HEK293T (cell line): ENCODE measurements around the gene CUL7.

Experiments used
- CTCF ChIA-PET: fragments of 350-600 bp; formaldehyde crosslinking; extraction: SDS; loops from one replicate; lab custom pipeline; 2021; ENCODE audit warnings: antibody characterized with exemption, inconsistent platforms; lab: Yijun Ruan, JAX
- POLR2A ChIA-PET: fragments of 350-600 bp; formaldehyde crosslinking; extraction: SDS; loops from one replicate; lab custom pipeline; 2020; ENCODE audit warnings: antibody characterized with exemption, inconsistent platforms; lab: Yijun Ruan, JAX
- DNase-seq: peaks from one replicate; pipeline ENCODE4 v3.0.0; 2012; ENCODE audit warnings: mixed read lengths; ENCODE audit errors: extremely low spot score
- ARNT ChIP-seq: fragments of 450-650 bp; IDR thresholded peaks from 2 replicates; pipeline ENCODE4 v1.6.1; 2017; ENCODE audit warnings: mild to moderate bottlenecking
- BHLHE40 ChIP-seq: fragments of 450-650 bp; IDR thresholded peaks from 2 replicates; pipeline ENCODE4 v1.6.1; 2016; ENCODE audit warnings: mild to moderate bottlenecking, moderate library complexity, borderline replicate concordance
- CTBP1 ChIP-seq: fragments of 450-650 bp; IDR thresholded peaks from 2 replicates; pipeline ENCODE4 v1.6.1; 2016; ENCODE audit warnings: borderline replicate concordance
- ELF4 ChIP-seq: fragments of 450-650 bp; IDR thresholded peaks from 2 replicates; pipeline ENCODE4 v1.6.1; 2017; ENCODE audit warnings: antibody characterized with exemption
- FOXA1 ChIP-seq: fragments of 450-650 bp; IDR thresholded peaks from 2 replicates; pipeline ENCODE4 v1.6.1; 2016; ENCODE audit warnings: mild to moderate bottlenecking
- FOXK2 ChIP-seq: fragments of 450-650 bp; IDR thresholded peaks from 2 replicates; pipeline ENCODE4 v1.6.1; 2016; ENCODE audit warnings: mild to moderate bottlenecking
- FOXM1 ChIP-seq: fragments of 450-650 bp; IDR thresholded peaks from 2 replicates; pipeline ENCODE4 v1.6.1; 2017; ENCODE audit warnings: mild to moderate bottlenecking, borderline replicate concordance
- HDGF ChIP-seq: fragments of 450-650 bp; IDR thresholded peaks from 2 replicates; pipeline ENCODE4 v1.6.1; 2017; ENCODE audit warnings: antibody characterized with exemption, borderline replicate concordance
- L3MBTL2 ChIP-seq: fragments of 450-650 bp; conservative IDR thresholded peaks from 2 replicates; pipeline ENCODE4 v1.6.1; 2016; ENCODE audit warnings: mild to moderate bottlenecking
- LEF1 ChIP-seq: fragments of 450-650 bp; IDR thresholded peaks from 2 replicates; pipeline ENCODE4 v1.6.1; 2017; ENCODE audit warnings: mild to moderate bottlenecking, borderline replicate concordance
- NFRKB ChIP-seq: fragments of 450-650 bp; IDR thresholded peaks from 2 replicates; pipeline ENCODE4 v1.6.1; 2016; ENCODE audit warnings: mild to moderate bottlenecking, moderate library complexity
- SP1 ChIP-seq: fragments of 450-650 bp; IDR thresholded peaks from 2 replicates; pipeline ENCODE4 v1.6.1; 2017
- SUZ12 ChIP-seq: fragments of 450-650 bp; IDR thresholded peaks from 2 replicates; pipeline ENCODE4 v1.6.1; 2016; ENCODE audit warnings: mild to moderate bottlenecking
- TARDBP ChIP-seq: fragments of 450-650 bp; IDR thresholded peaks from 2 replicates; pipeline ENCODE4 v1.6.1; 2016
- ZNF384 ChIP-seq: fragments of 450-650 bp; IDR thresholded peaks from 2 replicates; pipeline ENCODE4 v1.6.1; 2016
- TF ChIP-seq, protein P1 (sequence below): fragments of 450-650 bp; IDR thresholded peaks from 2 replicates; pipeline ENCODE4 v1.6.1; 2016

CUL7 gene

DNA sequence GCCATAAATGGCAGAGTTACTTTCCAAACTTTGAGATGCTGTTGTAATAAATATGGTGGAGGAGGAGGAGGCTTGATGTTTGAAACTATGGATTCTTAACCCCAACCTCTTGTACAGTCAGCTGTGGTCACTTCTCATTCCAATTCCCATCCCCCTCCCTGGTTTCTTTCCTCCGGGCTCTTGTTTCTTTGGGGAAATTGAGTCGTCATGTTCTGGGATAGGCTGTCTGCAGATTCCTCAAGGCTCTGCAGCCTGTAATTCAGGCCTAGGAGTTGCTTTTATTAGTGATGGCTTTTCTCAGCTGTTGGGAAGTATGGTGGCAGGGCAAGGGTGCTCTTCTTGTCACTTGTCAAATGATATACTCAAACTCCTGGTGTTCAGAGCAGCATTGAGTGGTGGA lies 25.0 kb upstream of the CUL7 start:
- DNase-seq = no peak
- POLR2A ChIA-PET = interaction anchor here (1.3 kb wide), 1 partner anchor 19 kb away, joined by 5 read pairs; the partner anchor contains the start of genes KLC4 and MRPL2
- TF ChIP-seq ELF4 = no peak
- no peak for TF ChIP-seq FOXM1
- TF ChIP-seq SP1 = no peak
- no peak for TF ChIP-seq CTBP1
- TF ChIP-seq ZNF384 = no peak
- no peak for TF ChIP-seq BHLHE40
- no peak for TF ChIP-seq L3MBTL2
- TF ChIP-seq HDGF = no peak
- no peak for TF ChIP-seq NFRKB
- TF ChIP-seq FOXA1 = no peak
- no peak for TF ChIP-seq FOXK2
- TF ChIP-seq, protein P1, sequence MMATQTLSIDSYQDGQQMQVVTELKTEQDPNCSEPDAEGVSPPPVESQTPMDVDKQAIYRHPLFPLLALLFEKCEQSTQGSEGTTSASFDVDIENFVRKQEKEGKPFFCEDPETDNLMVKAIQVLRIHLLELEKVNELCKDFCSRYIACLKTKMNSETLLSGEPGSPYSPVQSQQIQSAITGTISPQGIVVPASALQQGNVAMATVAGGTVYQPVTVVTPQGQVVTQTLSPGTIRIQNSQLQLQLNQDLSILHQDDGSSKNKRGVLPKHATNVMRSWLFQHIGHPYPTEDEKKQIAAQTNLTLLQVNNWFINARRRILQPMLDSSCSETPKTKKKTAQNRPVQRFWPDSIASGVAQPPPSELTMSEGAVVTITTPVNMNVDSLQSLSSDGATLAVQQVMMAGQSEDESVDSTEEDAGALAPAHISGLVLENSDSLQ = no peak
- TF ChIP-seq ARNT = no peak
- TF ChIP-seq LEF1 = no peak
- no peak for TF ChIP-seq SUZ12
- no peak for TF ChIP-seq TARDBP
- CTCF ChIA-PET = interaction anchor here (1.2 kb wide), 1 partner anchor 64 kb away, joined by 3 read pairs; no protein-coding TSS in a partner anchor

DNA sequence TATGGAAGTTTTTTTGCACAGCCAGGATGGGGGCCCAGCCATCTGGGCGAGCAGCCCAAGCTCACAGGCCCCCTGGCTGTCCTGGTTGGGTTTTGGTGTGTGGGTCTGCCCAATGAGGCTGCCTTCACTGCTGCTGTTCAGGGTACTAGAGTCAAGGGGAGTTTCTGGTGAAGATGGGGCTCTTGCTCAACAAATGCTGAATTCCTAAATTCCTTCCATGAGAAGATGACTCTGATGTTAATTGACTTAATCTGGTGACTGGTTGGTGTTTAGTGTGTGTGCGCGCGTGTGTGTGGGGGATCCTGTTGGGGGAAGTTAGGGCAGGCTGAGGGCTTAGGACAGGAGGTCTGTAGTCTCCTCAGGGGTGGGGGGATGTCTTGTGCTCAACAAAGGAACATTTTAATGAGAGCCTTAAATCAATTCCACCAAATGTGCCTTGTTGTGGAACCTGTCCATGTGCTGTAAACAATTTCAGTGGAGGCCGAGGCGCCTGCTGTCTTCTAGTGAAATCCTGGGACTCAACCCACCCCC lies 24.4 kb upstream of the CUL7 start:
- no peak for DNase-seq
- ChIA-PET POLR2A (interaction anchor here (1.1 to 2.5 kb wide), 5 partner anchors 18 to 99 kb away, joined by 3 to 17 read pairs (median 5); partner anchors contain the start of genes KLC4, MRPL2 and PEX6), CTCF (interaction anchor here (1.1 kb wide), 1 partner anchor 69 kb away, joined by 3 read pairs; no protein-coding TSS in a partner anchor)
- no peak for TF ChIP-seq HDGF
- TF ChIP-seq L3MBTL2 = no peak
- no peak for TF ChIP-seq LEF1
- TF ChIP-seq FOXM1 = no peak
- TF ChIP-seq SP1 = no peak
- no peak for TF ChIP-seq ARNT
- no peak for TF ChIP-seq ZNF384
- TF ChIP-seq NFRKB = no peak
- no peak for TF ChIP-seq SUZ12
- TF ChIP-seq FOXA1 = no peak
- no peak for TF ChIP-seq BHLHE40
- TF ChIP-seq CTBP1 = no peak
- TF ChIP-seq, protein P1 = no peak
- no peak for TF ChIP-seq TARDBP
- no peak for TF ChIP-seq ELF4
- no peak for TF ChIP-seq FOXK2

DNA sequence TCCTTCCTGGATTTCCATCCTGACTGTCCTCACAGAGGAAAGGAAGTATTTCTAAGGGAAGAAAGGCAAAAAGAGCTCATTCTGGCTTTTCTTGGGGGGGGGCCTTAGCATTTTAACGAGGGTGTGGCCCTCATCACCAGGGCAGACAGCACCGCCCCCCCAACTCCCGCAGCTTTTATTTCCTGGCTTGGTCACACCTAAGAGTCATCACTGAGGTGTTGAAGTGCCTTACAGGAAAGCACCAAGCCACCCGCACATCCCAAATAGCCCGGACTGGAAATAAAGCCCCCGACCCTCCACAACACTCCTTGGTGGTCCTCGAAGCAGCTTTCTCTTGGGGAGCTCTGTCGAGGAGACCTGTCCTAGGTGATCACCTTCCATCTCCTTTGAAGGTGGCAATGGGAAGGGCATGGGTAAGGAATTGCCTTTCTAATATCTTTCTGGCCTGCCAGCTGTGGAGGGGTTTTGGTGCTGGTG lies 23.7 kb upstream of the CUL7 start:
- no peak for DNase-seq
- CTCF ChIA-PET = interaction anchor here (0.7 to 1.4 kb wide), 3 partner anchors 66 to 70 kb away, joined by 3 to 6 read pairs (median 3); no protein-coding TSS in a partner anchor

DNA sequence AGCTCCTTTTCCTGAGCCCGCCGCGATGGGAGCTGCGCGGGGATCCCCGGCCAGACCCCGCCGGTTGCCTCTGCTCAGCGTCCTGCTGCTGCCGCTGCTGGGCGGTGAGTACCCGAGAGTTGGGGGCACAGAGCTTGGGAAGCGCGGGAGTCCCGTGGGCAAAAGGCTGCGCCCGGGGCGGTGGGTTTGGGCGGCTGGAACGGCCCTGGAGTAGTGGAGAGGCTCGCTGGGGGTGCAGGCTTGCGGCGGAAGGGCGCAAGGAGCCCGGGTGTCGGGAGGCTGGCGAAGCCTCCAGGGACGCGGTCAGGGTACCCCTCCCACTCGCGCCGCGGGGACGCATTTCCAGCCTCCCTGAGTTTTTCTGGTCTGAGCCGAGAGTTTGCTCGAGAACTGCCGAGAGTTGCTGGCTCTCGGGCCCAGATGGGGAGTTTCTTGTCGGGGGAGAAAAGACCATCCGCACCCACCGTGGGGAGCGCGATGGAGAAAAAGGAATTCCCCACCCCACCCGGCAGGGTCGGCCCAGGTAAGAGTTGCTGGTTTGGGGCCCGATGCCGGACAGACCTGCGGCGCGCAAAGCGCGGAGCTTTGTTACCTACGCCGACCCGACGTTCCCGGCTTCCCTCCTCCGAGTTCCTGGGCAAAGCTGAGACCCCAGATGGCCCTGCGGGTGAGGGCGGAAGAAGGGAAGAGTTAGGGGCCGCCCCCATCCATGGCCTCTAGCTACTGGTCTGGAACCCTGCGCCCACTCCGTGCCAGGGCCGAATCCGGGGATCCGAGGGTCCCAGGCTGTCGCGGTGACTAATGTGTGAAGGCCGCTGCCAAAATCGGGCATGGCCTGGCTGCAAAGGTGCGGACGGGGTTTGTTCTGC lies 23.0 kb upstream of the CUL7 start:
- POLR2A ChIA-PET = interaction anchor here (0.6 to 2.7 kb wide), 15 partner anchors 10 to 293 kb away, joined by 3 to 17 read pairs (median 4); partner anchors contain the start of genes CNPY3, CUL7, KLC4 and MRPL2
- CTCF ChIA-PET = interaction anchor here (0.7 to 1.4 kb wide), 3 partner anchors 67 to 71 kb away, joined by 3 to 6 read pairs (median 3); no protein-coding TSS in a partner anchor
- peak; percentile 45 for DNase-seq
- TF ChIP-seq FOXM1 (no peak), FOXA1 (no peak), HDGF (no peak)

More for the DNA sequence above, 23.7 kb upstream of the CUL7 start:
- TF ChIP-seq TARDBP (no peak), HDGF (no peak), FOXM1 (no peak), LEF1 (no peak), BHLHE40 (no peak), NFRKB (no peak), L3MBTL2 (no peak), FOXA1 (no peak)
- TF ChIP-seq, protein P1 = no peak
- POLR2A ChIA-PET = interaction anchor here (0.6 to 2.5 kb wide), 10 partner anchors 10 to 292 kb away, joined by 3 to 17 read pairs (median 4); partner anchors contain the start of genes CNPY3, CUL7, KLC4 and MRPL2
